Stimulated activated CD4-positive, alpha-beta T cell treated with anti-CD3 and anti-CD28 coated beads, Interleukin-12 subunit alpha, Interleukin-12 subunit beta, amount 100 ng/mL, for 4 hours (primary cell): ENCODE data around the gene MAPK1.
"Not testable (repeated sequence)": the region's sequence is repeated elsewhere in the genome, so short reads cannot be mapped to it uniquely, and the experiment has no call there.

Experiments
- DNase-seq: peaks from one replicate; pipeline ENCODE4 v3.0.0-alpha.2; 2020

The MAPK1 gene

GRCh38 chr22:21719024-21719423, 148.4 kb downstream of the MAPK1 start:
- no peak for DNase-seq

- DNase-seq: no peak
Observed at GRCh38 chr22:21718499-21718898, 148.9 kb downstream of the MAPK1 start.

- DNase-seq: not testable (repeated sequence)
Observed at GRCh38 chr22:21716395-21717122, 150.9 kb downstream of the MAPK1 start.

GRCh38 chr22:21714786-21715185, 152.7 kb downstream of the MAPK1 start:
- no peak for DNase-seq

GRCh38 chr22:21714059-21714770, 153.2 kb downstream of the MAPK1 start:
- DNase-seq: no peak

GRCh38 chr22:21713428-21714058, 153.9 kb downstream of the MAPK1 start:
- no peak for DNase-seq

- DNase-seq: peak; percentile 36
Observed at GRCh38 chr22:21712751-21713427, 154.6 kb downstream of the MAPK1 start.

GRCh38 chr22:21711851-21712250, 155.6 kb downstream of the MAPK1 start:
- DNase-seq: no peak

- no peak for DNase-seq
Observed at GRCh38 chr22:21710156-21710555, 157.3 kb downstream of the MAPK1 start.

- no peak for DNase-seq
Observed at GRCh38 chr22:21709688-21710087, 157.8 kb downstream of the MAPK1 start.

GRCh38 chr22:21708960-21709359, 158.5 kb downstream of the MAPK1 start:
- DNase-seq: no peak

GRCh38 chr22:21707677-21708076, 159.8 kb downstream of the MAPK1 start:
- no peak for DNase-seq
